ENCODE results near the gene TPP1. TPM values are rescaled to one million over a fixed set of nuclear protein-coding genes. Genes with fewer than 3 reads are reported as not detected.
A peak's percentile ranks its signal among the peaks of the same experiment; 100 is the strongest.

Gene TPP1
- total RNA-seq, 1 donor from 2014 or later: 37.7 TPM

DNA sequence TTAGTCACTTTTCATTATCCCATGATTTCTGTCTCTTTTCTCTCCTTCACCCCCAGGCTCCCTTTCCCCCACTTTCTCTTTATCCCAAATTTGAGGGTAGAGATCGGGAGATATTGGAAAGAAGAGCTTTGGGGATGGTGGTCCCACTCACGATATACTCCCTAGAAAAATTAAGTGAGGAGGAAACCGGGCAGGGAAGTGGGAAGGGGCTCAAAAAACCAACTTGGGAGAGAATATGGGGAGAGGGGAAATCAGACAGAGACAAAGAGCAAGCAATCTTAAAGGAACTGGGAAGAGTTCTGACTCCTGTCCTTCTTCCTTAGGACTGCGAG lies 37.3 kb upstream of the TPP1 start:
- no peaks in the 10 kb centered on the region for H3K36me3 Mint-ChIP-seq (ENCODE audit: unreplicated experiment)
- peak overlapping the region; percentile 61 for H3K4me3 Mint-ChIP-seq (ENCODE audit: unreplicated experiment)
- no peak for DNase-seq
- no peak for TF ChIP-seq CTCF (IDR thresholded peaks at IDR 0.05; ENCODE audit: partially characterized antibody, unreplicated experiment)
- H3K27me3 Mint-ChIP-seq (ENCODE audit: unreplicated experiment): peaks cover 6% of the 10 kb centered on the region
- H3K9me3 Mint-ChIP-seq (ENCODE audit: unreplicated experiment): peaks cover 3% of the 10 kb centered on the region
- H3K4me1 Mint-ChIP-seq (ENCODE audit: low read depth, unreplicated experiment): peaks cover 4% of the 10 kb centered on the region
- H3K27ac Mint-ChIP-seq (ENCODE audit: unreplicated experiment): peak overlapping the region; percentile 85

DNA sequence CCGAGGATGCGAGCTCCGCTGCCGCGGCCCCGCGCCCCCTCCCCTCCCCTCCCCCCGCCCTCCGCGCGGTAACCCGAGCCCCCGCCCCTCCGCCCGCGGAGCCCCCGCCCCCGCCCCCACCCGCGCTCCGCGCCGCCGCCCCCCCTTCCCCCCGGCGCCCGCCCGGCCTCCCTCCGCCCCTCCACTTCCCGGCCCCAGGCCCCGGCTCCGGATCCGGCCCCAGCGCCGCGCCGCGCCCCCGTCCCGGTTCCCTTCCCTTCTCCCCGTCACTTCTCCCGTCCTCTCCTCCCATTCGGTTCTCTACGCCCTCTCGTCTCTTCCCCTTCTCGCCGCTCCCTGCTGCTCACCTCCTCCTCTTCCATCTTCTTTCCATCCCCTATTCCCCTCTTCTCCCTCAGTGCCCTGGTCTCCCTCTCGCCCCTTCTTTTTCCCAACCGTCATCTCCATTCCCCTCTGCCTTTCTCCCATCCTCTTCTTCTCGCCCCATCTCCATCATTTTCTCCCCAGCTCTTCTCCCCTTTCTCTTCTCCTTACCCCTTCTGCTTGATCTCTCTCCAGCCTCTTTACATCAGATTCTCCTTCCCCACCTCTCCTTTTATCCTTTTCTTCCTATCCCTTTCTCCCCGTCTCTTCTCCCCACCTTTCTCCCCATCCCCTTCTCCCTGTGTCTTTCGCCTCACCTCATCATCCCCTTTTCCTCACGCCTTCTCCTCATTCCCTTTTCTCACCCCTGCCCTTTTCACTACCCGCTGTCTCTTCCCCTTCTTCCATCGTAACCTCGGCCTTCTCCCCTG lies 36.8 kb upstream of the TPP1 start, which contains the start of gene DCHS1:
Gene DCHS1 (minus strand): TSS at position 20 of the 794 bp plus-strand sequence. CDS start 14,196 bp downstream, outside the sequence.
- Mint-ChIP-seq H3K4me1 (ENCODE audit: low read depth, unreplicated experiment) (peaks cover 4% of the 10 kb centered on the region), H3K9me3 (ENCODE audit: unreplicated experiment) (peaks cover 3% of the 10 kb centered on the region), H3K36me3 (ENCODE audit: unreplicated experiment) (no peaks in the 10 kb centered on the region), H3K27me3 (ENCODE audit: unreplicated experiment) (peaks cover 6% of the 10 kb centered on the region), H3K27ac (ENCODE audit: unreplicated experiment) (peak within 1 kb of the TSS; percentile 85), H3K4me3 (ENCODE audit: unreplicated experiment) (peak within 1 kb of the TSS; percentile 61)
- TF ChIP-seq CTCF (IDR thresholded peaks at IDR 0.05; ENCODE audit: partially characterized antibody, unreplicated experiment): no peak
- peak; percentile 72 for DNase-seq

GRCh38 chr11:6655020-6655789 lies 36.0 kb upstream of the TPP1 start:
- no peak for TF ChIP-seq CTCF (IDR thresholded peaks at IDR 0.05; ENCODE audit: partially characterized antibody, unreplicated experiment)
- Mint-ChIP-seq H3K4me3 (ENCODE audit: unreplicated experiment) (no peak overlapping the region), H3K36me3 (ENCODE audit: unreplicated experiment) (no peaks in the 10 kb centered on the region), H3K27ac (ENCODE audit: unreplicated experiment) (no peak overlapping the region), H3K4me1 (ENCODE audit: low read depth, unreplicated experiment) (peaks cover 4% of the 10 kb centered on the region), H3K9me3 (ENCODE audit: unreplicated experiment) (peaks cover 3% of the 10 kb centered on the region), H3K27me3 (ENCODE audit: unreplicated experiment) (peaks cover 6% of the 10 kb centered on the region)
- peak; percentile 71 for DNase-seq

GRCh38 chr11:6654281-6655019 lies 35.2 kb upstream of the TPP1 start:
- Mint-ChIP-seq H3K27me3 (ENCODE audit: unreplicated experiment) (peaks cover 6% of the 10 kb centered on the region), H3K9me3 (ENCODE audit: unreplicated experiment) (peaks cover 3% of the 10 kb centered on the region), H3K36me3 (ENCODE audit: unreplicated experiment) (no peaks in the 10 kb centered on the region), H3K4me3 (ENCODE audit: unreplicated experiment) (no peak overlapping the region), H3K27ac (ENCODE audit: unreplicated experiment) (no peak overlapping the region), H3K4me1 (ENCODE audit: low read depth, unreplicated experiment) (peaks cover 4% of the 10 kb centered on the region)
- peak; percentile 47 for DNase-seq
- TF ChIP-seq CTCF (IDR thresholded peaks at IDR 0.05; ENCODE audit: partially characterized antibody, unreplicated experiment): no peak
